Prostate gland (tissue), 2 donors: Measurements from ENCODE around the gene PLIN5. TPM values are rescaled to one million over a fixed set of nuclear protein-coding genes. Genes with fewer than 3 reads are reported as not detected.

ENCODE experiments used
- DNase-seq: peaks from one replicate; pipeline ENCODE4 v3.0.0-alpha.2; 2019; ENCODE audit warnings: low spot score
- H3K27ac ChIP-seq, 2 donors: fragments of 200-600 bp; sonication (generic); 2 replicates each; pipeline ENCODE4 v1.5.1; 2017 to 2019
- H3K27me3 ChIP-seq: fragments of 200-600 bp; sonication (generic); replicated peaks from 2 replicates; pipeline ENCODE4 v1.5.1; 2019; ENCODE audit not compliant: insufficient read depth
- H3K36me3 ChIP-seq, 2 donors: fragments of 200-600 bp; sonication (generic); 1 replicate in 1 of 2; 2 replicates in 1 of 2; pipeline versions ENCODE4 v1.5.1 to v1.8.1; 2017 to 2019
- H3K4me1 ChIP-seq: fragments of 200-600 bp; sonication (generic); replicated peaks from 2 replicates; pipeline ENCODE4 v1.5.1; 2019
- H3K4me3 ChIP-seq, 2 donors: fragments of 200-600 bp; sonication (generic); 2 replicates each; pipeline ENCODE4 v1.5.1; 2017 to 2019
- H3K9me3 ChIP-seq: fragments of 200-600 bp; sonication (generic); 2 replicates; pipeline ENCODE4 v1.5.1; 2017
- POLR2A ChIP-seq: fragments of 450-650 bp; IDR thresholded peaks from one replicate; pipeline ENCODE4 v1.6.1; 2016; ENCODE audit warnings: antibody characterized with exemption, mild to moderate bottlenecking
- POLR2AphosphoS5 ChIP-seq: sonication (generic); formaldehyde crosslinking; IDR thresholded peaks from one replicate; pipeline ENCODE4 v1.6.1; 2017; ENCODE audit warnings: antibody characterized with exemption
- WGBS: methylation state at CpG from one replicate; pipeline ENCODE4 v1.1.5; 2018; 5-methylcytosine and 5-hydroxymethylcytosine counted together
- intact Hi-C: fragments of 100-400 bp; cut with DNase I; formaldehyde crosslinking; loops from one replicate; pipeline ENCODE4 v1.14.2; 2022
- total RNA-seq, 2 donors: library from RNA; depleted of rRNA; stranded (reverse); fragments of >200 nt; gene quantifications; one replicate each; pipeline ENCODE4 v1.1.0, GENCODE V29; 2016
- TF ChIP-seq, protein P1 (sequence below), 4 experiments: fragments of 200-600 bp in 2 of 4; fragments of 450-650 bp in 2 of 4; sonication (generic) in 2 of 4; IDR thresholded peaks; 1 replicate in 3 of 4; 2 replicates in 1 of 4; pipeline ENCODE4 v1.5.1; 2016 to 2019; ENCODE audit warnings: antibody characterized with exemption in 4 of 4, mild to moderate bottlenecking in 2 of 4, moderate library complexity in 2 of 4

Gene PLIN5
- total RNA-seq, 2 donors from 2014 or later = 23.2 to 26.8 TPM

DNA sequence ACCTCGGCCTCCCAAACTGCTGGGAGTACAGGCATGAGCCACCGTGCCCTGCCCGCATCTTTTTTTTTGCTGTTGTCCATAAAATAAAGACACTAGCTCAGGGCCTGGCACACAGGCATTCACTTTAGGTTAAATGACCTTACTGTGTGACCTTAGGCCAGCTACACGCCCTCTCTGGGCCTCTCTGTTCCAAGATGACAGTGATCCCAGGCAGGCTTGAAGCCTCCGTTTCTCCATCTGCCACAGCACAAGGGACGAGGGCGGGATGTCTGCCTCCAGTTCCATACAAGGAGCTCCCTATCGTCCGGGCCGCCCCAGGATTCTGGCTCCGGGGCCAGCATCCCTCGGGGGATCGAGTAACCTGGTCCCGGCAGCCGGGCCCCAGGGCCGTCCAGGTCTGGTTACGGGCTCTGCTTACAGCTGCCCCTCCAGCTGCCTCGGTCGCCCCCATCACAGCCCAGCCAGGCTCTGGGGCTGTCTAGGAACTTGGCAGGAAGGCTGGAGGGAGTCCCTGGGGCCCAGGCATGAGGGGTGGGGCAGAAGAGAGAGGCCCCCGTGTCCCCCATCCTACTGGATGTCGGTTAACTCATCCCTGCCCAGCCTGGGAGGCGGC is 36.4 kb upstream of the PLIN5 start:
- no peak overlapping the region for H3K27ac ChIP-seq
- no peak for DNase-seq
- TF ChIP-seq POLR2AphosphoS5 (no peak), POLR2A (no peak)
- TF ChIP-seq, protein P1, sequence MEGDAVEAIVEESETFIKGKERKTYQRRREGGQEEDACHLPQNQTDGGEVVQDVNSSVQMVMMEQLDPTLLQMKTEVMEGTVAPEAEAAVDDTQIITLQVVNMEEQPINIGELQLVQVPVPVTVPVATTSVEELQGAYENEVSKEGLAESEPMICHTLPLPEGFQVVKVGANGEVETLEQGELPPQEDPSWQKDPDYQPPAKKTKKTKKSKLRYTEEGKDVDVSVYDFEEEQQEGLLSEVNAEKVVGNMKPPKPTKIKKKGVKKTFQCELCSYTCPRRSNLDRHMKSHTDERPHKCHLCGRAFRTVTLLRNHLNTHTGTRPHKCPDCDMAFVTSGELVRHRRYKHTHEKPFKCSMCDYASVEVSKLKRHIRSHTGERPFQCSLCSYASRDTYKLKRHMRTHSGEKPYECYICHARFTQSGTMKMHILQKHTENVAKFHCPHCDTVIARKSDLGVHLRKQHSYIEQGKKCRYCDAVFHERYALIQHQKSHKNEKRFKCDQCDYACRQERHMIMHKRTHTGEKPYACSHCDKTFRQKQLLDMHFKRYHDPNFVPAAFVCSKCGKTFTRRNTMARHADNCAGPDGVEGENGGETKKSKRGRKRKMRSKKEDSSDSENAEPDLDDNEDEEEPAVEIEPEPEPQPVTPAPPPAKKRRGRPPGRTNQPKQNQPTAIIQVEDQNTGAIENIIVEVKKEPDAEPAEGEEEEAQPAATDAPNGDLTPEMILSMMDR (IDR thresholded peaks at IDR 0.05) = no peak
- 56% methylated on average over 22 of the region's 22 CpGs for WGBS
- H3K36me3 ChIP-seq = no peaks in the 10 kb centered on the region
- no peaks in the 10 kb centered on the region for H3K4me1 ChIP-seq
- no peak overlapping the region for H3K4me3 ChIP-seq
- H3K27me3 ChIP-seq = peaks cover 1% of the 10 kb centered on the region
- intact Hi-C loops = no loop called here
- no peaks in the 10 kb centered on the region for H3K9me3 ChIP-seq

DNA sequence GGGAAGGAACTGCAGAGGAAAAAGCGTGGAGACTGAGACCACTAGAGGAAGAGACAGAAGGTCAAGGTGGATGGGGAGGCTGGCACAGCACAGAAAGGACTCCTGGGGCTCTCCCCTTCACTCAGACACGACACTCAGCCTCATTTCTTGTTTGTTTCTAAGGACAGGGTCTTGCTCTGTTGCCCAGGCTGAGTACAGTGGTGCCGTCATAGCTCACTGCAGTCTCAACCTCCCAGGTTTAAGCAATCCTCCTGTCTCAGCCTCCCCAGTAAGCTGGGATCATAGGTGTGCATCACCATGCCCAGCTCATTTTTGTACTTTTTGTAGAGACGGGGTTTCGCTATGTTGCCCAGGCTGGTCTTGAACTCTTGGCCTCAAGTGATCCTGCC is 35.9 kb upstream of the PLIN5 start:
- TF ChIP-seq POLR2A (no peak), POLR2AphosphoS5 (no peak)
- TF ChIP-seq, protein P1 (IDR thresholded peaks at IDR 0.05) = no peak
- WGBS = 90% methylated on average over 5 of the region's 5 CpGs
- Histone ChIP-seq H3K4me1 (no peaks in the 10 kb centered on the region), H3K36me3 (no peaks in the 10 kb centered on the region), H3K4me3 (no peak overlapping the region), H3K9me3 (no peaks in the 10 kb centered on the region), H3K27ac (no peak overlapping the region), H3K27me3 (peaks cover 1% of the 10 kb centered on the region)
- intact Hi-C loops = no loop called here
- DNase-seq = no peak

DNA sequence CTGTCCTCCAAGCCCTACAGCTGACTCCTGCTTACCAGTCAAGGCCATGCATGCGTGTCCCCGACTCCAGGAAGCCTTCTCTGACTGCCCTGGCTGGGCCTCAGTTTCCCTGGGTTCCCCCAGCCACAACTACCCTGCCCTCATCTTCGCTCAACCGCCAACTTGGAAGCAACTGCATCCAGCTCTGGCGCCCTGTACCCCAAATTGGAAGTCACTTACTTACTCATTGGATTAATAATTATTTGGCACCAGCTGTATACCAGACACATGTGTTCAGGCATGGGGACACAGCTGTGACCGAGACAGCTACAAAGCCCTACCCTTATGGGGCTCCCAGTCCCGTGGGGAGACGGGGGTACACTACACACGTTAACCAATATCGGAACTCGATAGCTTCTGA is 35.4 kb upstream of the PLIN5 start:
- DNase-seq = no peak
- TF ChIP-seq POLR2A (no peak), POLR2AphosphoS5 (no peak)
- TF ChIP-seq, protein P1 (IDR thresholded peaks at IDR 0.05) = no peak
- H3K36me3 ChIP-seq = no peaks in the 10 kb centered on the region
- H3K27ac ChIP-seq = no peak overlapping the region
- H3K4me1 ChIP-seq = no peaks in the 10 kb centered on the region
- 87% methylated on average over 11 of the region's 11 CpGs for WGBS
- intact Hi-C loops = no loop called here
- no peaks in the 10 kb centered on the region for H3K9me3 ChIP-seq
- H3K4me3 ChIP-seq = no peak overlapping the region
- H3K27me3 ChIP-seq = peaks cover 1% of the 10 kb centered on the region

DNA sequence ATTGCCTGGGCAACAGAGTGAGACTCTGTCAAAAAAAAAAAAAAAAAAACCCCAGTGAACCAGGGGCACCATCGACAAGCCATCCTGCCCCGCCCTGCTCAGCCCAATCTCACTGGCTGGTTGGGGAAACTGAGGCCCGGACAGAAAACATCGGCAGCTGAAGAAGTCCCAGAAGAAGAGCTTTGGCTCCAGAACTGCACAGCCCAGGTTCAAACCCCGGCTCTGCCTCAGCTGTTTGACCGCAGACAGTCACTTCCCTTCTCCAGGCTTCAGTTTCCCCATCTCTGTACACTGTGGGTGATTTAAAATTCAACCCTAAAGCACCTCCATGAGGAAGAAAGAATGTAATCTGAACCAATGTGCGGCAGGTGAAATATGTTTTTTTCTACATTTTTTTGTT is 33.9 kb upstream of the PLIN5 start:
- Histone ChIP-seq H3K9me3 (no peaks in the 10 kb centered on the region), H3K27ac (no peak overlapping the region), H3K4me1 (no peaks in the 10 kb centered on the region), H3K4me3 (no peak overlapping the region), H3K36me3 (no peaks in the 10 kb centered on the region), H3K27me3 (no peaks in the 10 kb centered on the region)
- TF ChIP-seq, protein P1 (IDR thresholded peaks at IDR 0.05) = no peak
- TF ChIP-seq POLR2A (no peak), POLR2AphosphoS5 (no peak)
- no peak for DNase-seq
- intact Hi-C loops = no loop called here
- WGBS = 86% methylated on average over 7 of the region's 7 CpGs

DNA sequence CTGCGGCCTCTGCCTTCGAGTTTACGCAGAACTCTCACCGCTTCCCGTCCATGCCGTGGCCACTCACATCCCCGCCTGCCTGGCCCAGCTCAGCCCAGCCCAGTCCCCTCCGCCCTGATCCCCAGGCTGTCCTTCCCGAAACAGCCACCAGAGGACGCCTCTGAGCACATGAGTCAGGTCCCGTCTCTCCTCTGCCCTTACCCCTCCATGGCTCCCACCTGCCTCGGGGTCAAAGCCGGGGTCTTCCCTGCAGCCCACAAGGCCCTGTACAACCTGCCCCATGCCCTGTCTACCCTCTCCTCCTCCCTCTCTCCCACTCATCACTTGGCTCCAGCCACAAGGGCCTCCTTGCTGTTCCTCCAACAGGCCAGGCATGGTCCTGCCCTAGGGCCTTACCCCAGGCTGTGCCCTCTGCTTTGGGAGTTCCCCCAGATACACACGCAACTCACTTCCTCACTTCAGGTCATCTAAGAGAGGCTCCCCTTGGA is 32.6 kb upstream of the PLIN5 start:
- Histone ChIP-seq H3K4me1 (no peaks in the 10 kb centered on the region), H3K27ac (no peak overlapping the region), H3K36me3 (no peaks in the 10 kb centered on the region), H3K9me3 (no peaks in the 10 kb centered on the region), H3K4me3 (no peak overlapping the region), H3K27me3 (no peaks in the 10 kb centered on the region)
- DNase-seq = no peak
- TF ChIP-seq, protein P1 (IDR thresholded peaks at IDR 0.05) = peak in 3 of 4 experiments; percentile 29 to 59 (median 43)
- TF ChIP-seq POLR2AphosphoS5 = no peak
- 50% methylated on average over 14 of the region's 14 CpGs for WGBS
- intact Hi-C loops = no loop called here
